IgD-negative memory B cell (primary cell): ENCODE measurements around the gene TUBD1. TPM values are rescaled to one million over a fixed set of nuclear protein-coding genes. Genes with fewer than 3 reads are reported as not detected.
A peak's percentile ranks its signal among the peaks of the same experiment; 100 is the strongest.
"Not testable (repeated sequence)": the region's sequence is repeated elsewhere in the genome, so short reads cannot be mapped to it uniquely, and the experiment has no call there.

Experiments used
- H3K27ac Mint-ChIP-seq, 3 donors: one replicate each; pipeline ENCODE4 v1.8.0; 2020 to 2022; ENCODE audit warnings: mild to moderate bottlenecking in 3 of 3, mixed read lengths in 3 of 3, moderate library complexity in 1 of 3
- H3K27me3 Mint-ChIP-seq: one replicate; pipeline ENCODE4 v1.8.0; 2021; ENCODE audit warnings: mixed read lengths
- H3K36me3 Mint-ChIP-seq: one replicate; pipeline ENCODE4 v1.8.0; 2020; ENCODE audit warnings: mild to moderate bottlenecking, mixed read lengths
- H3K4me1 Mint-ChIP-seq, 3 donors: one replicate each; pipeline ENCODE4 v1.8.0; 2020 to 2022; ENCODE audit warnings: mixed read lengths in 3 of 3, mild to moderate bottlenecking in 1 of 3
- H3K4me3 Mint-ChIP-seq, 4 donors: one replicate each; pipeline ENCODE4 v1.8.0; 2020 to 2022; ENCODE audit warnings: mild to moderate bottlenecking in 4 of 4, mixed read lengths in 4 of 4, moderate library complexity in 3 of 4
- H3K9me3 Mint-ChIP-seq, 3 donors: one replicate each; pipeline ENCODE4 v1.8.0; 2020 to 2021; ENCODE audit warnings: mixed read lengths in 3 of 3, mild to moderate bottlenecking in 1 of 3
- polyA plus RNA-seq: library from polyadenylated mRNA; unstranded; fragments of 300-500 nt; fragmentation: Illumina TruSeq; gene quantifications from one replicate; pipeline ENCODE4 v1.2.3, GENCODE V29; 2021

The TUBD1 gene
- polyA plus RNA-seq, 1 donor from 2014 or later = 17.6 TPM

DNA sequence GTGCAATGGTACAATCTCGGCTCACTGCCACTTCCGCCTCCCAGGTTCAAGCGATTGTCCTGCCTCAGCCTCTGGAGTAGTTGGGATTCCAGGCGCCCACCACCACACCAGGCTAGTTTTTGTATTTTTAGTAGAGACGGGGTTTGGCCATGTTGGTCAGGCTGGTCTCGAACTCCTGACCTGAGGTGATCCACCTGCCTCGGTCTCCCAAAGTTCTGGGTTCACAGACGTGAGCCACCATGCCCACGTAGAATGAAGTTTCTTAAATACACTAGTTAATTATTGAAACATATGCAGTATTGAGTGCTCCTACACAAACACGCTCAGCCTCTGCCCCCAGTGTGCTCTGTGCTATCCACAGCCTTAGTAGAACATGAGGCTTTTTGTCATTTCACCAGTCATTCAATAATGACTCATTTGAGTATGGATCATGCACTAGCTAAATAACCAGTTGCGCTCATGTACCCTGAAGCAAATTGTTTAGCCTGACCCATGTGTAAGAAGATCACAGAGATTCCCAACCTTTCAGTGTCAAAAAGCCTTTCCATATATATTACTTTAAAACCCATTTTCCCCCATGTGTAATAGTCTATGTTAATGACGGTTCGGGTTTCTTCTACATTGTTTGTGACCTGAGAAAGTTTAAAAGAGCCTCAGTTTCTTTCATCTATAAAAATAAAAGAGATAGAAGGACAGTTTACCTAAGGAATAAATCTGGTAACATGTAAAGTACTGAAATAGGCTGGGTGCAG, 49.7 kb downstream of the TUBD1 start:
- Mint-ChIP-seq H3K4me1 (peaks cover 60 to 72% (median 67%) of the 10 kb centered on the region in 3 donors), H3K36me3 (peaks cover 2% of the 10 kb centered on the region), H3K27me3 (no peaks in the 10 kb centered on the region), H3K9me3 (no peaks in the 10 kb centered on the region), H3K27ac (peak overlapping the region; percentile 87 to 98 (median 91)), H3K4me3 (peak overlapping the region; percentile 77 to 95 (median 92))

DNA sequence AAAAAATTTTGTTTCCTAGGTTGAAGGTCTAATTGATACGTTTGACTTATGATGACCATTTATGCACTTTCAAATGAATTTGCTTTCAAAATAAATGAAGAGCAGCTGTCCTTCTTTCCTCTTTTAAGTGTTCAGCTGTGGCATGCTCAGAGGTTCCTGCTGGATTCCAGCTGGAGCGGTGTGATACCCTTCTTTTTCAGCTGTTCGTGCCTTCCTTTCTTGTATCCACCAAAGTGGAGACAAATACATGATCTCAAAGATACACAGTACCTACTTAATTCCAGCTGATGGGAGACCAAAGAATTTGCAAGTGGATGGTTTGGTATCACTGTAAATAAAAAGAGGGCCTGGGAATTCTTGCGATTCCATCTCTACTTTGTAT, 50.9 kb downstream of the TUBD1 start:
- not testable (repeated sequence) for H3K27me3 Mint-ChIP-seq, H3K36me3 Mint-ChIP-seq, H3K9me3 Mint-ChIP-seq
- peak overlapping the region; percentile 77 to 95 (median 92) for H3K4me3 Mint-ChIP-seq
- H3K4me1 Mint-ChIP-seq = peaks cover 61 to 72% (median 68%) of the 10 kb centered on the region in 3 donors
- peak overlapping the region; percentile 87 to 98 (median 91) for H3K27ac Mint-ChIP-seq

DNA sequence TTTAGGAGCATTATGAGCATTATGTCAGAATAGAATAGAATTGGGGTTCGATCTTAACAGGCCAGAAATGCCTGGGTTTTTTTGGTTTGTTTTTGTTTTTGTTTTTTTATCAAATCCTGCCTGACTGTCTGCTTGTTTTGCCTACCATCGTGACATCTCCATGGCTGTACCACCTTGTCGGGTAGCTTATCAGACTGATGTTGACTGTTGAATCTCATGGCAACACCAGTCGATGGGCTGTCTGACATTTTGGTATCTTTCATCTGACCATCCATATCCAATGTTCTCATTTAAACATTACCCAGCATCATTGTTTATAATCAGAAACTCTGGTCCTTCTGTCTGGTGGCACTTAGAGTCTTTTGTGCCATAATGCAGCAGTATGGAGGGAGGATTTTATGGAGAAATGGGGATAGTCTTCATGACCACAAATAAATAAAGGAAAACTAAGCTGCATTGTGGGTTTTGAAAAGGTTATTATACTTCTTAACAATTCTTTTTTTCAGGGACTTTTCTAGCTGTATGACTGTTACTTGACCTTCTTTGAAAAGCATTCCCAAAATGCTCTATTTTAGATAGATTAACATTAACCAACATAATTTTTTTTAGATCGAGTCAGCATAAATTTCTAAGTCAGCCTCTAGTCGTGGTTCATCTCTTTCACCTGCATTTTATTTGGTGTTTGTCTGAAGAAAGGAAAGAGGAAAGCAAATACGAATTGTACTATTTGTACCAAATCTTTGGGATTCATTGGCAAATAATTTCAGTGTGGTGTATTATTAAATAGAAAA, 51.5 kb downstream of the TUBD1 start:
- H3K36me3 Mint-ChIP-seq, H3K27me3 Mint-ChIP-seq: not testable (repeated sequence)
- H3K4me1 Mint-ChIP-seq = peaks cover 62 to 70% (median 67%) of the 10 kb centered on the region in 3 donors

DNA sequence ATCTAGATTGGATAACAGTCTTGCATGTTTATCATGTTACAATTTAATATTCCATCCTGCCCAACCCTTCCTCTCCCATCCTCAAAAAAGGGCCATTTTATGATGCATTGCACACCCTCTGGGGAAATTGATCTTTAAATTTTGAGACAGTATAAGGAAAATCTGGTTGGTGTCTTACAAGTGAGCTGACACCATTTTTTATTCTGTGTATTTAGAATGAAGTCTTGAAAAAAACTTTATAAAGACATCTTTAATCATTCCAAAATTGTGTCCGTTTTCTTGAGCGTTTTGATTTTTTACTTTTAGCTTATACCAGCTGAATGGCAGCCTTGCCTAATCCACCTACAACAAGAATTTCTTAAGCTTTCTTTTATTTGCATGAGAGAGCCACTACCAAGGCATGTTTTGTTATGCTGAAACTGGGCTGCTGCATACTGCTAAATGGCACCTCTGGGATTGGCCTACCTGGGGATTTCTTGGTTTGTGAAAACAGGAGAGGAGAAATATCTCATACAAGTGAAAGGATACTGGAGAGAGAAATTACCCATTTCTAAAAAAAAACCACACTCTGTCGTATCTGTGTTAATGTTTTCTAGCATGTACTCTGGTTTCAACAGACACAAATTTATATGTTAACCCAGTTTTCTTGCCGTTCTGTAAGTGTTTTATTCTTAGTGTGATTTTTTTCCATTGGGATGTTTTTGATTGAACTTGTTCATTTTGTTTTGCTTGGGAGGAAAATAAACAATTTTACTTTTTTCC, 52.2 kb downstream of the TUBD1 start:
- Mint-ChIP-seq H3K4me3 (peak overlapping the region; percentile 77 to 95 (median 92)), H3K4me1 (peaks cover 54 to 63% (median 61%) of the 10 kb centered on the region in 3 donors), H3K27me3 (no peaks in the 10 kb centered on the region), H3K9me3 (no peaks in the 10 kb centered on the region), H3K27ac (peak overlapping the region; percentile 87 to 98 (median 91)), H3K36me3 (peaks cover 2% of the 10 kb centered on the region)

More for the DNA sequence above, 51.5 kb downstream of the TUBD1 start:
- Mint-ChIP-seq H3K4me3 (peak overlapping the region; percentile 77 to 95 (median 92)), H3K27ac (peak overlapping the region; percentile 87 to 98 (median 91))
- H3K9me3 Mint-ChIP-seq = not testable (repeated sequence)

DNA sequence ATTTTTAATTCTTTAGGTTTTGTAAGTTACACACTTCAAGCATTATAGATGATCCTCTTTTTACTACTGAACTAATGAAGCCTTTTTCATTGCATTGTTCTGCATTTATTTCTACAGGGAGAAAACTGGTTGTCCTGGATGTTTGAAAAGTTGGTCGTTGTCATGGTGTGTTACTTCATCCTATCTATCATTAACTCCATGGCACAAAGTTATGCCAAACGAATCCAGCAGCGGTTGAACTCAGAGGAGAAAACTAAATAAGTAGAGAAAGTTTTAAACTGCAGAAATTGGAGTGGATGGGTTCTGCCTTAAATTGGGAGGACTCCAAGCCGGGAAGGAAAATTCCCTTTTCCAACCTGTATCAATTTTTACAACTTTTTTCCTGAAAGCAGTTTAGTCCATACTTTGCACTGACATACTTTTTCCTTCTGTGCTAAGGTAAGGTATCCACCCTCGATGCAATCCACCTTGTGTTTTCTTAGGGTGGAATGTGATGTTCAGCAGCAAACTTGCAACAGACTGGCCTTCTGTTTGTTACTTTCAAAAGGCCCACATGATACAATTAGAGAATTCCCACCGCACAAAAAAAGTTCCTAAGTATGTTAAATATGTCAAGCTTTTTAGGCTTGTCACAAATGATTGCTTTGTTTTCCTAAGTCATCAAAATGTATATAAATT, 53.0 kb downstream of the TUBD1 start:
- peak overlapping the region; percentile 87 to 98 (median 98) for H3K27ac Mint-ChIP-seq
- H3K27me3 Mint-ChIP-seq = no peaks in the 10 kb centered on the region
- no peaks in the 10 kb centered on the region for H3K9me3 Mint-ChIP-seq
- peaks cover 2% of the 10 kb centered on the region for H3K36me3 Mint-ChIP-seq
- peak overlapping the region; percentile 88 to 96 (median 93) for H3K4me3 Mint-ChIP-seq
- H3K4me1 Mint-ChIP-seq = peaks cover 48 to 57% (median 56%) of the 10 kb centered on the region in 3 donors

DNA sequence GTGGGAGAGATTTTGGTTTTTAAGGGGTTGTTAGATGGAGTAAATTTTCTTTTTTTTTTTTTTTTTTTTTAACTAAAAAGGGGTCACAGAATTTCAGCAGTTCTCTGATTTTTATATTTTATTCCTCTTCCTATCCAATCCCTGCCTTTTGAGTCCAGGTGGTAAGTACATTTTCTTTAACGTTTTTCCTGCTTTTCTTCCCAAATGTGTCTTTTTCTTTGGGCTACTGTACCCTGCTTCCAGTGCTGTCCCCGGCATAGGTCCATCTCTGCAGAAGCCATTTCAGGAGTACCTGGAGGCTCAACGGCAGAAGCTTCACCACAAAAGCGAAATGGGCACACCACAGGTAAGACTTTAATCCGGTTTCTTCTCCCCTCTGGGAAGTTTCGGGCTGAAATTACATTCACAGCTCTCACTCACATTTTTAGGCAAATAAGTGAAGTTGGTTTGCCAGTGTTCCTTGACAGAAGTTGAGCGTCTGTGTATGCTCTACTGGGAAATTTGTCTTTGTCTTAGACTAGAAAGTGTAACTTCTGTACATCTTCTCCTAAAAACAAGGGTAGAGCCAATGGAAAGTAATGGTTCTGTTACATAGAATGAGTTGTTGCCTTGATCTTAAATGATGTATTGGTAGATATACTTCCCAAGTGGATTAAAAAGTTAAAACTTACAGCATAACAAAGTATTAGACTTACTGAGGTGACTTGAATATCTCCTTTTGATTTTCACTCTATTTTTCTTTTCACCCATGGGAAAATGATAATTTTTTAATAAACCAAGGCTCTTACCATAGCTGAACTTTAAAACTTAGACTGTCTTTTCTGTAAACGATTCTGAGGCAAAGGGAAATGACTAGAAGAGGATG, 54.5 kb downstream of the TUBD1 start:
- peaks cover 2% of the 10 kb centered on the region for H3K36me3 Mint-ChIP-seq
- peaks cover 50 to 55% (median 53%) of the 10 kb centered on the region in 3 donors for H3K4me1 Mint-ChIP-seq
- H3K27ac Mint-ChIP-seq = peak overlapping the region; percentile 87 to 98 (median 94)
- H3K27me3 Mint-ChIP-seq = no peaks in the 10 kb centered on the region
- peak overlapping the region; percentile 88 to 96 (median 93) for H3K4me3 Mint-ChIP-seq
- no peaks in the 10 kb centered on the region for H3K9me3 Mint-ChIP-seq

DNA sequence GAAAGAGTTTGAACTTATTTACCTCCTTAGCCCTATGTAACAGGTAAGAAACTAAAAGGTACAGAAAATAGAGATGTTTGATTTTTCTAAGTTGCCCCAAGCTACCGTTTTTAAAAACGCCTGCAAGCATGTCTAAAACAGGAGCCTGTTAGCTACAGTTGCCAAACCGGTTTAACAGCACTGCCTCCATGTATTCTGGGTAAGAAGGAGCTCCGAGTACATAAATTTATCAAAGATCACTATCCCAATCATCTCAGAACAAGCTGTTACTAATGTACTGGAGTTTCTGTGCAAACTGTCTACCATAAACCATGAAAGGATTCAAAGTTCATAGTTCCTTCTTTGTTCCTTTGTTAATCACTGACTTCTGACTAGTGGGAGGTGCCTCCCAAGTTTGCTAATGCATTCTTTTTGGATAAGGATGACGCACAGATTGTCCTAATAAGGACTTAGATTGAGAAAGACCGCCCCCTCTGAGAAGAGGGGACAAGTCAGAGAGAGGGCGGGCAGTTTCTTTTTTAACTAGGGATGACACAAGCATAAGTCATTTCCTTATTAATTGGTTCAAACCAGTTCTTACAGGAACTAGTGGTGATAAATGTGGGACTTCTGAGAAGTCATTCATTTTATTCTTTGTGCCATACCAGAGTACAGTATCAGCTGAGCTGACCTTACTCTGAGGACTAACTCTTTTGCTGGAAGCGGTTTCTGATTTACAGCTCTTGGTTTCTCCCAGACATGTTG, 55.3 kb downstream of the TUBD1 start:
- Mint-ChIP-seq H3K27me3 (no peaks in the 10 kb centered on the region), H3K9me3 (no peaks in the 10 kb centered on the region), H3K4me1 (peaks cover 51 to 56% (median 51%) of the 10 kb centered on the region in 3 donors), H3K27ac (peak overlapping the region; percentile 87 to 98 (median 94)), H3K4me3 (peak overlapping the region; percentile 88 to 96 (median 93)), H3K36me3 (peaks cover 2% of the 10 kb centered on the region)

DNA sequence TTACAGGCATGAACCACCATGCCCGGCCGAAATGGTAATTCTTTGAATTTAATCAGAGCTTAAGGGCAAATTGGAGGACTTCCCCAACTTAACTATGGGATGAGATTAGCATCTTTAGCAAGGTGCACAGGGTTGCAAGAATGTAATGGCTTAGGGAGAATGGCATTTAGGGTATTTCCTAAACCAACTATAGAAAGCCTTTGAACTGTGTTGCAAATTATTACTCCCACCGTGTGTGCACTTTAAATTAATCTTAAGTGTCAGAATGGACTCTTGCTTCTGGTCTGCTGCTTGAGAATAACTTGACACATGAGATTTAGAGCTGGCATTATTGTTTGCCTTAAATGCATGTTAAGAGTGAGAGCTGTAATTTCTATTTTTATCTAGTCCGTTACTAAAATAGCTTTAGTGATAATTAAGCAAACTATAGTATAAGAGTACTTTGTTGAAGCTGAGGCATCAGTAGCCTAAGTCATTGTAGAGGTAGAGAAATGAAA, 59.8 kb downstream of the TUBD1 start:
- Mint-ChIP-seq H3K9me3 (no peaks in the 10 kb centered on the region), H3K27ac (peak overlapping the region in 1 of 3 donors; percentile 43), H3K4me1 (peaks cover 42 to 48% (median 43%) of the 10 kb centered on the region in 3 donors), H3K27me3 (no peaks in the 10 kb centered on the region), H3K4me3 (peak overlapping the region in 2 of 4 donors; percentile 62 to 63), H3K36me3 (peaks cover 2% of the 10 kb centered on the region)

DNA sequence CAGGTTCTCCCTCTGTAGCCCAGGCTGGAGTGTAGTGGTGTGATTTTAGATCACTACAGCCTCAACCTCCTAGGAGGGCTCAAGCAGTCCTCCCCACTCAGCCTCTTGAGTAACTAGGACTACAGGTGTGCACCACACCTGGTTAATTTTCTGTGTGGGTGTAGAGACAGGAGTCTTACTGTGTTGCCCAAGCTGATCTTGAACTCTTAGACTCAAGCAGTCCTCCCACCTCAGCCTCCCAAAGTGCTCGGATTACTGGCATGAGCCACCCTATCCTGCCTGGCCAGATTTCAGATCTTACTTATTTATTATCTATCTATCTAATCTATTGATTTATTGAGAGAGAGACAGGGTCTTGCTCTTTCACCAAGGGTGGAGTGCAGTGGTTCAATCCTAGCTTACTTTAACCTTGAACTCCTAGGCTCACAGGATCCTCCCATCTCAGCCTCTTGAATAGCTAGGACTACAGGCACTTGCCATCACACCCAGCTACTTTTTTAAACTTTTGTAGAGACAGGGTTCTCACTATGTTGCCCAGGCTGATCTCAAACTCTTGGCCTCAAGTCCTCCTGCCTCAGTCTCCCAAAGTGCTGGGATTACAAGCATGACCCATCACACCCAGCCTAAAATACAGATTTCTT, 61.8 kb downstream of the TUBD1 start:
- no peak overlapping the region for H3K27ac Mint-ChIP-seq
- no peaks in the 10 kb centered on the region for H3K27me3 Mint-ChIP-seq

DNA sequence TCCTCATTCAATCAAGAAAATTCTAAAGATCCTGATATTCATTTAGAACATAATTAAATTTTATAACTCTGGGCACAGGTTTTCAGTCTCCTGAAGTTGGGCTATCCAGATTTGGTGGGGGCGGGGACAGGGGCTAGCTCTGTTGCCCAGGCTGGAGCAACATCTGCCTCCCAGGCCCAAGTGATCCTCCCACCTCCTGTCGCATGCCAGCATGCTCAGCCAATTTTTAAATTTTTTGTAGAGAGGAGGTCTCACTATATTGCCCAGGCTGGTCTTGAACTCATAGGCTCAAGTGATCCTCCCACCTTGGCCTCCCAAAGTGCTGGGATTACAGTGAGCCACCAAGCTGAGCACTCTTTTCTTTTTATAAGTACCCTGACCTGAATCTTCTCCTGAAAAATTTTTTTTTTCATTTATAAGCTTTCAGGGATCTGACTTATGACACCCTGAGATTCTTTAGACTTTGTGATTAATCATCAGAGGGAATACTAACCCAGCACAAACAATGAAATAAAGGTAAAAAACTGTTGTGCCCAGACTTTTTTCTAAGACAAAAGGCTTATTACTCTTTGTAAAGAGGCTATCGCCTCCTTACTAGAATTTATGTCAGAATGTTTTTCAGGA, 62.6 kb downstream of the TUBD1 start:
- Mint-ChIP-seq H3K27me3 (no peaks in the 10 kb centered on the region), H3K9me3 (no peaks in the 10 kb centered on the region), H3K27ac (no peak overlapping the region), H3K36me3 (peaks cover 2% of the 10 kb centered on the region), H3K4me1 (peaks cover 49 to 53% (median 52%) of the 10 kb centered on the region in 3 donors), H3K4me3 (peak overlapping the region in 1 of 4 donors; percentile 49)

More for the DNA sequence above, 61.8 kb downstream of the TUBD1 start:
- H3K9me3 Mint-ChIP-seq = no peaks in the 10 kb centered on the region
- H3K4me1 Mint-ChIP-seq = peaks cover 43 to 46% (median 45%) of the 10 kb centered on the region in 3 donors
- peaks cover 2% of the 10 kb centered on the region for H3K36me3 Mint-ChIP-seq
- peak overlapping the region in 1 of 4 donors; percentile 70 for H3K4me3 Mint-ChIP-seq

DNA sequence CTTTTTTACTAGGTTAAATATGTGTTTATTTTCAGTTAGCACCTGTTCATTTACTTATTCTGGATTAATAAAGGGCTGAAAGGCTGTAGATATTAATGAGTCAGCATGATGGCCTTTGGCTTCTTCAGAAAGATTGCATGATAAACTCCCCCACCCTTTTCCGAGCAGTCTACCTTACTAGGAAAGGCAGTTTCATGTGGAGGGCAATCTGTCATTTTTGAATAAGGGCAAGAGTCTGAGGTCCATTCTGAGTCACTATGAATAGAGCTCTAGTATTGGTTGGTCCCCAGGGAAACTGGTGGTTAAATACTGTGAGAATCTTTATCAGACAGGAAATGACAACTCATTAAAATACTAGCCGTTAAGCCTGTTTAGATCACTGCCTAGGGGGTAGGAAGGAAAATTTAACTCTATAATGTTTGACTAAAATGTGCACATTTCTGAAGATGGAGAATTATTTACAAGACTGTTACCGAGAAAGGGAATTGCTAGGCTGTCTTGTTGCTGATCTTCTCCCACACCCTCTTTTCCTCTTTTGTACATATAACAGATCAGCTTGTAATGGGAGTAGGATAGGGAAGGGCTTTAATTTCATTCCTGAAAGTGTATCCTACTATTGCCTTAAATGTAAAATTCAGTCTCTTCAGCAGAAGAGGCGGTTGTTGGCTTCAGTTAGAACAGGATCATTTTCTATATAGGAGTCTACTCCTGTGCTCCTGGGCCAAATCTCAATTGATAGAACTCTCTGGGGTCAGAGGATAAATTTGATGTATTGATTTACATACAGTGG, 63.3 kb downstream of the TUBD1 start:
- H3K4me3 Mint-ChIP-seq = peak overlapping the region; percentile 8 to 92 (median 32)
- H3K9me3 Mint-ChIP-seq = no peaks in the 10 kb centered on the region
- peak overlapping the region in 2 of 3 donors; percentile 5 to 27 for H3K27ac Mint-ChIP-seq
- H3K4me1 Mint-ChIP-seq = peaks cover 49 to 53% (median 52%) of the 10 kb centered on the region in 3 donors
- no peaks in the 10 kb centered on the region for H3K27me3 Mint-ChIP-seq
- H3K36me3 Mint-ChIP-seq = peaks cover 2% of the 10 kb centered on the region
